HUES64 (cell line): Measurements from ENCODE around the gene SUCLG2.

ENCODE experiments used
- H3K27ac ChIP-seq: 2 replicates; pipeline ENCODE4 v1.7.0; 2013; ENCODE audit warnings: low read depth, low read length, inconsistent platforms
- H3K27me3 ChIP-seq: 2 replicates; pipeline ENCODE4 v1.6.1; 2013; ENCODE audit warnings: mild to moderate bottlenecking, low read length; ENCODE audit not compliant: insufficient read depth
- H3K36me3 ChIP-seq: 2 replicates; pipeline ENCODE4 v1.6.1; 2013; ENCODE audit warnings: mild to moderate bottlenecking, low read length; ENCODE audit not compliant: insufficient read depth
- H3K4me1 ChIP-seq: 2 replicates; pipeline ENCODE4 v1.6.1; 2013; ENCODE audit warnings: mild to moderate bottlenecking, low read length, moderate library complexity; ENCODE audit not compliant: insufficient read depth
- H3K4me3 ChIP-seq: 2 replicates; pipeline ENCODE4 v1.5.1; 2013; ENCODE audit warnings: mild to moderate bottlenecking, low read length, moderate library complexity
- H3K9ac ChIP-seq: 2 replicates; pipeline ENCODE4 v1.6.1; 2013; ENCODE audit warnings: mild to moderate bottlenecking, low read depth, low read length
- H3K9me3 ChIP-seq: 2 replicates; pipeline ENCODE4 v1.6.1; 2013; ENCODE audit warnings: low read depth, low read length; ENCODE audit not compliant: insufficient read depth
- WGBS: fragments of 150-250, 120-280 bp; methylation state at CpG from one replicate; pipeline ENCODE4 v1.1.7; 2013; ENCODE audit warnings: missing lambda C conversion rate; 5-methylcytosine and 5-hydroxymethylcytosine counted together

Gene SUCLG2

DNA sequence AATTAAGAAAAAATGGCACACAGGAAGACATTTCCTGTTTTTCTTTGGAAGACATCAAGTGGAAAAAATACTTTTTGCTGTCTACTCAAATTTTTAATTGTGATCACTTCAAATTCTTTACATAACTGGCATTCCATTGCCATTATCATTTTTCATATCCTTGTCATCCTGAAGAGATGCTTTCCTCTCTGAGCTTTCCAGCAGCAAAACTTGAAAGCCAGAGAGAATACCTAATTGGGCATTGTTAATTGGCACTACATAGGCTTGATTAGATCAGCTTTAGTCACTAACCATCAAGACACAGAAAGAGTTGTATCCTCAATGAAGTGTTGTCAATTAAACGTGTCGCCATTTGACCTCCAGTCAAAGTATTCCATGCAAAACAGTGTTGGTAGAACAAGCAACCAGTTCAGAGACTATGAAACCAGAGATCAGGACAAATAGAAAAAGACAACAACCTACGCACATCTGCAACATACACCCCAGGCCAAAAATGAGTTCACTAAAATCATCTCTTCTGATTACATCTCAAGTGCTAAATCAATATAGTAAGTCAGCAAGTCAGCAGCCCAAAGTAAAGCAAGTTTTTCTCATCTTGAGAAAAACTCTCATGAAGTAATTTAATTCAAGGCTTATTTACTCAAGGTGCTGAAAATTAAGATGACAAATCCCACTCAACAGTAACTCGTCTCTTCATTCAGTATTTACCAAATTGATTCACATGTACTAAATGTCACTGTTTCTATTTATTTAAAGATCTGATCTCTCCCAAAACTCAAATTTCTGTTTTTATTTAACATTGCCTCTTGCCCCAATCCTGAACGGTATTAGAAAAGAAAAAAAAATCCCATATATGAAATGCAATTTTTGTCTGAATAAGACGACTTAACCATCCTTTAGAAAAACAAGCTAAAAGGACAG is 123.0 kb downstream of the SUCLG2 start:
- no peaks in the 10 kb centered on the region for H3K9me3 ChIP-seq
- H3K27me3 ChIP-seq: no peaks in the 10 kb centered on the region
- no peak overlapping the region for H3K9ac ChIP-seq
- no peaks in the 10 kb centered on the region for H3K4me1 ChIP-seq
- no peak overlapping the region for H3K27ac ChIP-seq
- 92% methylated on average over 4 of the region's 6 CpGs for WGBS
- H3K36me3 ChIP-seq: peaks cover 5% of the 10 kb centered on the region; the same call in 1 of the 2 replicates
- H3K4me3 ChIP-seq: no peak overlapping the region

DNA sequence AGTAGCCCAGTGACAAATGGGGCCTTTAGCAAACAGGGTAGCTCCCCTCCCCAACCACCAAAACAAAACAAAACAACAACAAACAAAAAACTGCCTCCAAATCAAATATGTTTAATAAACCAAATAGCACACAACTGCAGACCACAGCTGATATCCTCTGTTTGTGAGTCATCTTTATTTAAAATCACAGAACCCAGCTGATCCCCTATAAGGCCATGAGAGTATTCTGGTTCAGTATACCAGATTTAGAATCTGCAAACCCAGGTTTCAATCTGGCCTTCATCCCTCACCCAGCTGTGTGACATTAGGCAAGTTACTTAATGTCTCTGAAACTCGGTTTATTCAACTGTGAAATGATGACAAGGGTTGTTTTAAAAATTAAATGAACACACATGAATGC is 124.5 kb downstream of the SUCLG2 start:
- WGBS: 80% methylated on average over 1 of the region's 1 CpG
- Histone ChIP-seq H3K9ac (no peak overlapping the region), H3K27ac (no peak overlapping the region), H3K9me3 (no peaks in the 10 kb centered on the region), H3K36me3 (peaks cover 6% of the 10 kb centered on the region; the same call in 1 of the 2 replicates), H3K4me1 (no peaks in the 10 kb centered on the region), H3K27me3 (no peaks in the 10 kb centered on the region), H3K4me3 (no peak overlapping the region)

DNA sequence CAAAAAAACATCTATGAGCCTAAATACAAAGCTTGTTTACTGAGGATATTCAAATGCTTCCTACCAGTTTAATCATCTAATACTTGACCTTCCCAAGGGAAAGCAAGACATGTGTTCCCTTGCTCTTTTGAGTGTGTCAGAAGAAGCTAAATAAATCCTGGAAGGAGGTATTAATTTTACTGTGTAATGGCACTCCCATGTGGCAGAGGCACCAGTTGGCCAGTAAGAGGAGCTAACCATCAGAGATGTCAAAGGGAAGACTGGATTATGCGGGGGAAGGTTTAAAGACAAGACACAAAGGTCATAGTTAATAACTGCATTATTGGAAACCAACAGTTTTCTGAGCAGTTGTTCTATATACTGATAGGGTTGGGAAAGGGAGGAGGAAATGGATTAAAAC is 125.1 kb downstream of the SUCLG2 start:
- no peak overlapping the region for H3K9ac ChIP-seq
- H3K9me3 ChIP-seq: no peaks in the 10 kb centered on the region
- H3K27me3 ChIP-seq: no peaks in the 10 kb centered on the region
- no peaks in the 10 kb centered on the region for H3K4me1 ChIP-seq
- no peak overlapping the region for H3K4me3 ChIP-seq
- WGBS: 94% methylated on average over 1 of the region's 1 CpG
- peaks cover 6% of the 10 kb centered on the region; the same call in 1 of the 2 replicates for H3K36me3 ChIP-seq
- H3K27ac ChIP-seq: no peak overlapping the region

DNA sequence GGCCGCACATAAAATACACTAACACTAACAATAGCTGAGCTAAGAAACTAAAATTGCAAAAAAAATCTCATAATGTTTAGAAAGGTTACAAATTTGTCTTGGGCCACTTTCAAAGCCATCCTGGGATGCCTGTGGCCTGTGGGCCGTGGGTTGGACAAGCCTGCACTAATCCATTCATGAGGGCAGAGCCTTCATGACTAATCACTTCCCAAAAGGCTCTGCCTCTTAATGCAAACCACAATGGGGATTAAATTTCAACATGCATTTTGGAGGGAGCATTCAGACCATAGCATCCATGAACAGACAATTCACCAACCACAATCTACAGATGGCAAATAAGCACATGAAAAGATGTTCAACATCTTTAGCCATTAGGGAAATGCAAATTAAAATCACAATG is 128.2 kb downstream of the SUCLG2 start:
- Histone ChIP-seq H3K36me3 (peaks cover 6% of the 10 kb centered on the region; the same call in 1 of the 2 replicates), H3K27ac (no peak overlapping the region)
- 100% methylated on average over 2 of the region's 2 CpGs for WGBS

DNA sequence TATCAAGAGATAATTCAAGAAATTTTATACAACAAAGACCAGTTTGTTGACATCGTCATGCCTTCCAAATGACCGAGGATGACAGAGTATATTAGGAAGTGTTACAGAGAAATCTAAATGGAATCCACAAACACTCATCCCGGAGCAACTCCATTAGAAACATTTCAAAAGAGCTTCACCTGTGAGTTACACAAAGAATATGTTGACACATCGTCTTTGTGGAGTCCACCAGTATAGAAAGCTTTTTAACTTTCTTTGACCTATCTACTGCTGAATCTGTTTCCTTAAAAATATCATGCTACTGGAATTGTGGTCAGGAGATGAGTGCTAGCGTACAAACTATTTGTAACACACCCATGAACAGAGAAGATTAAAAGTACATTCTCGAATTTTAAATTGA is 130.4 kb downstream of the SUCLG2 start:
- Histone ChIP-seq H3K9me3 (no peaks in the 10 kb centered on the region), H3K4me1 (no peaks in the 10 kb centered on the region), H3K9ac (no peak overlapping the region), H3K27me3 (no peaks in the 10 kb centered on the region), H3K36me3 (peaks cover 6% of the 10 kb centered on the region; the same call in 1 of the 2 replicates), H3K4me3 (no peak overlapping the region), H3K27ac (no peak overlapping the region)
- WGBS: 92% methylated on average over 4 of the region's 6 CpGs

More for the DNA sequence above, 128.2 kb downstream of the SUCLG2 start:
- H3K9ac ChIP-seq: no peak overlapping the region
- no peaks in the 10 kb centered on the region for H3K4me1 ChIP-seq
- no peak overlapping the region for H3K4me3 ChIP-seq
- H3K9me3 ChIP-seq: no peaks in the 10 kb centered on the region
- H3K27me3 ChIP-seq: no peaks in the 10 kb centered on the region

DNA sequence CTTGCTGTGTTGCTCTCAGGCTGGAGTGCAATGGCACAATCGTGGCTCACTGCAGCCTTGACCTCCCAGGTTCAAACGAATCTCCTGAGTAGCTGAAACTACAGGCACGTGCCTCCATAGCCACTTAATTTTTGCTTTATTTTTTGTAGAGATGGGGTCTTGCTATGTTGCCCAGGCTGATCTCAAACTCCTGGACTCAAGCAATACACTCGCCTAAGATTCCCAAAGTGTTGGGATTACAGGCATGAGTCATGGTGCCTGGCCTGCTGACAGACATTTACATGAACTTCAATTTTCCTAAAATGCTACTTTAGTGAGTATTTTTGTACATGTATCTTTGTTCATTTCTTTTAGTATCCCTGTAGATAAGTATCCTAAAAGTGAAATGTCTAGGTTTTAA is 132.3 kb downstream of the SUCLG2 start:
- Histone ChIP-seq H3K27me3 (no peaks in the 10 kb centered on the region), H3K36me3 (peaks cover 6% of the 10 kb centered on the region; the same call in 1 of the 2 replicates), H3K4me1 (no peaks in the 10 kb centered on the region), H3K4me3 (no peak overlapping the region), H3K9me3 (no peaks in the 10 kb centered on the region), H3K9ac (no peak overlapping the region), H3K27ac (no peak overlapping the region)
- WGBS: 95% methylated on average over 4 of the region's 4 CpGs

DNA sequence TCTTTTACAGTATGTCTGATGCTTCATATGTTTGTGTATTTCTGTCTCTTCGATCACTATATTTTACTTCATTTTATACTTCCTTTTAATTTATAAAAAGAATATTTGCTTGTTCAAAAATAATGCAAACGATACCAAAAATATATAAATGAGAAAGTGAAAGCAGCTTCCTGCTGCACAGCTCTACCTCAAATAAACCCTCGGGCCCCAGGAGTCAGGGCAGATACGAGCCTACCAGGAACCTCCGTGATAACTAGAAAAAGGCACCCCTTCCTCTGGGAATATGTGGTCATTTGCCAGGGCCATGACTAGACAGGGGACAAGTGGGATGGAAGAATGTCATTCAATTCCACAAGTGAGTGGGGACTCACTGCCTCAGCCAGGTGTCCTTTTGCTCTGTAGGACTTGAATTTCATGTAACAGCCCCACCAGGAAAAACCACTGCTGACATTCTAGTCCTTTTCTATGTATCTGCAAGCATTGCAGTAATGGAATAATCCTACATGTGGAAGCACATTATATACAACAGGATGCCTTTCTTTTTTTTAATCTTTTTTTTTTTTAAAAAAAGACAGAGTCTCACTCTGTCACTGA is 133.3 kb downstream of the SUCLG2 start:
- WGBS: 96% methylated on average over 3 of the region's 5 CpGs
- Histone ChIP-seq H3K9ac (no peak overlapping the region), H3K4me1 (peaks cover 1% of the 10 kb centered on the region; the same call in 1 of the 2 replicates), H3K4me3 (no peak overlapping the region), H3K27me3 (no peaks in the 10 kb centered on the region), H3K36me3 (no peaks in the 10 kb centered on the region), H3K27ac (no peak overlapping the region), H3K9me3 (no peaks in the 10 kb centered on the region)

DNA sequence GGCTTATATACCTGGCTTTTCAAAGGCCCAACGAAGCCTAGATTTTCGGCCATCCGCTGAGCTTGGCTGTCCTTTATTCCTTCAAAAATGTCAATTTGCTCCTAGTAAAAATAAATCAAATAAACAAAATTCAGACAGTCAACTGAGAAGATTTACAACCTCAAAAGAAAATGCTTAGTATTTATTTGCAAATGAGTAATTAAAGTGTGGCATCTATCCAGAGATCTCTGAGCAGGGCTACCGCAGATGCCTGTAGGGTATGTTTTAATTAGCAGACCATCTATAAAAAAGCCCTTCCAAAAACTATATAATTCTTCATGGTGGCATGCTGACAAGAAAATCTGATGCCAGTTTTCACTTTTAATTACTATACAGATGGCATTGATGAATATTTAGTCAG is 136.2 kb downstream of the SUCLG2 start:
- H3K4me3 ChIP-seq: no peak overlapping the region
- H3K27ac ChIP-seq: no peak overlapping the region
- no peaks in the 10 kb centered on the region for H3K9me3 ChIP-seq
- no peaks in the 10 kb centered on the region for H3K27me3 ChIP-seq
- no peak overlapping the region for H3K9ac ChIP-seq
- 97% methylated on average over 3 of the region's 4 CpGs for WGBS
- H3K4me1 ChIP-seq: peaks cover 10% of the 10 kb centered on the region; the same call in 1 of the 2 replicates
- H3K36me3 ChIP-seq: peaks cover 7% of the 10 kb centered on the region; the same call in 1 of the 2 replicates

DNA sequence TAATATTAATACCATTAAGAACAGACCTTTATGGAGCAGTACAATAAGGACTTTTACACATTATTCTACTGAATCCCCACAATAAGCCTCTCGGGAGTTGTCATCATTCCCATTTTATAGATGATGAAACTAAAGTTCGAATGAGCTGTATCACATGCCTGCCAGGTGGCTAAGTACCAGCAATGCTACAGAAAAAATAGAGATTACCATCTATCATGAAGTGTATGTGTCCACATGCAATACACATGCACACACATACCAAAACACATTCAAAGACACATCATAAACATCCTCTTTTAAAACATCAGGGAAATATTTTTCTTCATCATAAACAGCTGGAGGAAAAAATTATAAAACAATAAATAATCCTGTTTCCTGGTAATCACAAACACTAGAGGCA is 136.6 kb downstream of the SUCLG2 start:
- Histone ChIP-seq H3K36me3 (peaks cover 7% of the 10 kb centered on the region; the same call in 1 of the 2 replicates), H3K4me1 (peaks cover 10% of the 10 kb centered on the region; the same call in 1 of the 2 replicates), H3K9me3 (no peaks in the 10 kb centered on the region), H3K4me3 (no peak overlapping the region), H3K27ac (no peak overlapping the region), H3K27me3 (no peaks in the 10 kb centered on the region), H3K9ac (no peak overlapping the region)
- 97% methylated on average over 2 of the region's 2 CpGs for WGBS

DNA sequence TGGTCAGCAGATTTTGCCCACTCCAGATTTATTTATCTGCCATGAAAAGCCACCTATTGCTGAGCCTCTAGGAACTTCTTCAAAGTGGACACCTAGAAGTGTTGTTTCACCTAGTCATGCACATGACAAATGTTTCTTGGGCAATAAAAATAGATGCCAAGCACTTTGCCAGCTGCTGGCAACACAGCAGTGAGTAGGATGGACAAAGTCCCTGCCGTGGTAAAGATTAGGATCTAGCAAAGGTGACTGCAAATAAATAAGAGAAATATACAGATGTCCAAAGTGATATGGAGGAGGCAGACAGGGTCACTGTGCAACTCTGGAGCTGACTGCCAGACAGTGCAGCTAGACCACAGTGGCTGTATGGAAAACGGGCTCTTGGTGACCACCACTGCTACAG is 137.9 kb downstream of the SUCLG2 start:
- Histone ChIP-seq H3K9me3 (no peaks in the 10 kb centered on the region), H3K9ac (no peak overlapping the region), H3K27ac (no peak overlapping the region), H3K4me3 (no peak overlapping the region), H3K36me3 (peaks cover 7% of the 10 kb centered on the region; the same call in 1 of the 2 replicates), H3K4me1 (peaks cover 10% of the 10 kb centered on the region; the same call in 1 of the 2 replicates), H3K27me3 (no peaks in the 10 kb centered on the region)
- WGBS: 98% methylated on average over 2 of the region's 2 CpGs

DNA sequence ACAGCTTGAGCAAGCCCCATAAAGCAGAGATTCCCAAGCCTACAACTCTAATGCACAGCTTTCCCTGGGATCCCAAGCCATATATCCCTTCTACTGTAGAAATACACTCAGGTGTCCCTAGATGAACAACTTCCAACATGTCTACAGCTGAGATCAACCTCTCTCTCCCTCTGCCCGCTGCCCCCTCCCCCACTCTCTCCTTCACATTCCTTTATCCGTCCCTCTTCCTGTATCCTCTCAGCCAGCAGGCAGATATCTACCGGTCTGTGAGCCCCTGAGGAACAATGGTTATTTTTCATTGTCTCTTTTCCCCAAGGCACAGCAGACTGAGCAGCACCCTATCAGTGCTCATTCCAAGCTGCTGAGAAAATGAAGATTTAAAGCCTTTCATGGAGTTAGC is 138.6 kb downstream of the SUCLG2 start:
- 29% methylated on average over 3 of the region's 3 CpGs for WGBS
- H3K4me3 ChIP-seq: no peak overlapping the region
- H3K4me1 ChIP-seq: peaks cover 10% of the 10 kb centered on the region; the same call in 1 of the 2 replicates
- H3K27ac ChIP-seq: no peak overlapping the region
- H3K9ac ChIP-seq: no peak overlapping the region
- no peaks in the 10 kb centered on the region for H3K27me3 ChIP-seq
- no peaks in the 10 kb centered on the region for H3K9me3 ChIP-seq
- H3K36me3 ChIP-seq: peaks cover 7% of the 10 kb centered on the region; the same call in 1 of the 2 replicates
